ENCODE data around the gene RASGRP3.

Gene RASGRP3

GRCh38 chr2:33467413-33467812 is 9.0 kb upstream of the RASGRP3 start:
- Histone ChIP-seq H3K4me3 (ENCODE audit: low read depth, low read length) (no peak overlapping the region), H3K27me3 (0 out of 2 replicates have a peak, but pooled peaks cover 2% of the 10 kb centered on the region), H3K9me3 (no peaks in the 10 kb centered on the region), H3K4me1 (no peaks in the 10 kb centered on the region), H3K36me3 (no peaks in the 10 kb centered on the region)
- no peak for DNase-seq
- TF ChIP-seq, protein P1, sequence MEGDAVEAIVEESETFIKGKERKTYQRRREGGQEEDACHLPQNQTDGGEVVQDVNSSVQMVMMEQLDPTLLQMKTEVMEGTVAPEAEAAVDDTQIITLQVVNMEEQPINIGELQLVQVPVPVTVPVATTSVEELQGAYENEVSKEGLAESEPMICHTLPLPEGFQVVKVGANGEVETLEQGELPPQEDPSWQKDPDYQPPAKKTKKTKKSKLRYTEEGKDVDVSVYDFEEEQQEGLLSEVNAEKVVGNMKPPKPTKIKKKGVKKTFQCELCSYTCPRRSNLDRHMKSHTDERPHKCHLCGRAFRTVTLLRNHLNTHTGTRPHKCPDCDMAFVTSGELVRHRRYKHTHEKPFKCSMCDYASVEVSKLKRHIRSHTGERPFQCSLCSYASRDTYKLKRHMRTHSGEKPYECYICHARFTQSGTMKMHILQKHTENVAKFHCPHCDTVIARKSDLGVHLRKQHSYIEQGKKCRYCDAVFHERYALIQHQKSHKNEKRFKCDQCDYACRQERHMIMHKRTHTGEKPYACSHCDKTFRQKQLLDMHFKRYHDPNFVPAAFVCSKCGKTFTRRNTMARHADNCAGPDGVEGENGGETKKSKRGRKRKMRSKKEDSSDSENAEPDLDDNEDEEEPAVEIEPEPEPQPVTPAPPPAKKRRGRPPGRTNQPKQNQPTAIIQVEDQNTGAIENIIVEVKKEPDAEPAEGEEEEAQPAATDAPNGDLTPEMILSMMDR (IDR thresholded peaks at IDR 0.05; ENCODE audit: low read depth, low read length), result no peak

GRCh38 chr2:33469238-33469637 is 7.2 kb upstream of the RASGRP3 start:
- no peaks in the 10 kb centered on the region for H3K36me3 ChIP-seq
- no peaks in the 10 kb centered on the region for H3K4me1 ChIP-seq
- DNase-seq, result no peak
- H3K9me3 ChIP-seq, result no peaks in the 10 kb centered on the region
- no peak overlapping the region for H3K4me3 ChIP-seq (ENCODE audit: low read depth, low read length)
- H3K27me3 ChIP-seq, result 0 out of 2 replicates have a peak, but pooled peaks cover 2% of the 10 kb centered on the region
- TF ChIP-seq, protein P1 (IDR thresholded peaks at IDR 0.05; ENCODE audit: low read depth, low read length), result no peak

DNA sequence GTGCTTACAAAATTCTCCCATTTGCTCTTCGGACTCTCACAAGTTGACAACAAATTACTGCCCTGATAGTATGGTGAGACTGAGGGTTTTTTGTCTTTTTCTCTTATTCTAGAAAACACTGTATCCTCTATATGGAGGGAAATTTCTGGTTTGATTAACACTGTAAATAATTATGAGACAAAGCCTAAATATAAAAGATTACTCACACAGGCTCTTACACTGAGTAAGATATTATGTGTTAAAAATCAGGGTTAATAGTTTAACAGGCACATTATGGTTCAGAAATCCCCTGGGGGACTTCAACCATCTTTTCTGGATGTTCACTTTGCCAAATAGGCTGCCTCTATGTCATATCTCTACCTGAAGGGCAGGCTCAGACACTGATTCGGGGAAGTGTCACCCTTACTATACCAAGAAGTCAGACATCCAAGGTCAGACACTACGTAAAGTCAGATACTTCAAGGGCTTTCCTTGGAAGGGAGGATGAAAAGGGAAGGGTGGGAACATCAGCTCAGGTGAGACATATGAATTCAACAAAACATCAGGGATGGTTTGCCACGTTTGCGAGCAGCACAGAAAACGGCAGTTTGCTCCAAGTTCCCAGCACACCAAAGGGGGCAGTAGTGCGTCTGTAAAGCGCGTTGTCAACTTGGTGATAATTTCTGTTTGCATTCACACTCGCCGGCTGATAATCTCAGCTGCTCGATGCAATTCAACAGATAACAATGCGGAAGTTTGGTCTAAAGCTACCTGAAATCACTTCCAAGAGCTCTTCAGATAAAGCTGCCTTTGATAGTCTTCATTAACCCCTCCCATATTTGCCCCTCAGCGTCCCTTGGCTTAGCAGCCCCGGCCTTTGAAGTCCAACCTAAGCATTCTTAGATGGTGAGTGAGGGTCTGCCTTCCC is 972 bp upstream of the RASGRP3 start:
- peak overlapping the region; percentile 82 for H3K4me3 ChIP-seq (ENCODE audit: low read depth, low read length)
- H3K36me3 ChIP-seq, result no peaks in the 10 kb centered on the region
- no peaks in the 10 kb centered on the region for H3K4me1 ChIP-seq
- TF ChIP-seq, protein P1 (IDR thresholded peaks at IDR 0.05; ENCODE audit: low read depth, low read length), result peak; percentile 91
- no peaks in the 10 kb centered on the region for H3K9me3 ChIP-seq
- peak; percentile 69 for DNase-seq
- H3K27me3 ChIP-seq, result peaks cover 9% of the 10 kb centered on the region

DNA sequence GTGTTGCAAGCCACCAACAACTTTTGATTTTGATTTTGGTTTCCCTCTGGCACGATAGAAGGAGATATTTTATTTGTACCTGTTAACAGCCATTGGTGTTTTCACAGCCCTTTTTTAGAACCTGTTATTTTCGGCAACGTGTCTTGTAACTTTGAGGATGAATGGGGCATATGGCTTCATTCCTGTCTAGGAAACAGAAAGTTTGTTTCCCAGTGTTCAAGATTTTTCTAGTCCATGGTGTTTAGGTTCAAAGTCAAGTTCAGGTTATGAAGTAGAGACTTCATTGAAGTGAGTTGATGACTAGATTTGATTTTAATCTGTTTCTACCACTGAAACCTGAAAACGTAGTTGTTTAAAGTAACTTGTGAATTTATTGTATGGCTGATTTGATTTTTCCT is 343 bp downstream of the RASGRP3 start:
- H3K9me3 ChIP-seq, result no peaks in the 10 kb centered on the region
- H3K4me1 ChIP-seq, result no peaks in the 10 kb centered on the region
- H3K27me3 ChIP-seq, result peaks cover 9% of the 10 kb centered on the region
- DNase-seq, result no peak
- H3K36me3 ChIP-seq, result no peaks in the 10 kb centered on the region
- TF ChIP-seq, protein P1 (IDR thresholded peaks at IDR 0.05; ENCODE audit: low read depth, low read length), result no peak
- H3K4me3 ChIP-seq (ENCODE audit: low read depth, low read length), result peak overlapping the region; percentile 82

- no peak overlapping the region for H3K4me3 ChIP-seq (ENCODE audit: low read depth, low read length)
Measured at GRCh38 chr2:33477473-33478468, 1.3 kb downstream of the RASGRP3 start.

More at GRCh38 chr2:33477473-33478468, 1.3 kb downstream of the RASGRP3 start:
- Histone ChIP-seq H3K36me3 (no peaks in the 10 kb centered on the region), H3K9me3 (no peaks in the 10 kb centered on the region), H3K4me1 (no peaks in the 10 kb centered on the region), H3K27me3 (peaks cover 12% of the 10 kb centered on the region)
- DNase-seq, result no peak
- TF ChIP-seq, protein P1 (IDR thresholded peaks at IDR 0.05; ENCODE audit: low read depth, low read length), result no peak

All from BE2C (cell line).